Kidney capillary endothelial cell (primary cell): ENCODE measurements around the gene GGA3.
A peak's percentile ranks its signal among the peaks of the same experiment; 100 is the strongest.

ENCODE experiments used
- DNase-seq: peaks from one replicate; pipeline ENCODE4 v3.0.0-alpha.2; 2018; ENCODE audit warnings: low spot score

Gene GGA3

GRCh38 chr17:75245011-75245410 is 16.4 kb downstream of the GGA3 start:
- DNase-seq, result no peak

- no peak for DNase-seq
These were observed 17.1 kb downstream of the GGA3 start for GRCh38 chr17:75244133-75244866.

GRCh38 chr17:75242461-75243042 is 18.9 kb downstream of the GGA3 start:
- DNase-seq, result no peak

GRCh38 chr17:75241996-75242460 is 19.4 kb downstream of the GGA3 start:
- no peak for DNase-seq

GRCh38 chr17:75241502-75241901 is 19.9 kb downstream of the GGA3 start:
- DNase-seq, result no peak

- no peak for DNase-seq
These were observed 20.3 kb downstream of the GGA3 start for GRCh38 chr17:75241143-75241430.

- DNase-seq, result peak; percentile 36
These were observed 20.8 kb downstream of the GGA3 start for GRCh38 chr17:75240394-75241142.

- no peak for DNase-seq
These were observed 21.5 kb downstream of the GGA3 start for GRCh38 chr17:75239778-75240393.

- no peak for DNase-seq
These were observed 22.2 kb downstream of the GGA3 start for GRCh38 chr17:75239214-75239613.

- DNase-seq, result peak; percentile 62
These were observed 22.7 kb downstream of the GGA3 start for GRCh38 chr17:75238684-75239191.

GRCh38 chr17:75238020-75238580 is 23.3 kb downstream of the GGA3 start:
- no peak for DNase-seq

- no peak for DNase-seq
These were observed 24.0 kb downstream of the GGA3 start for GRCh38 chr17:75237100-75238014.

- DNase-seq, result no peak
These were observed 28.6 kb downstream of the GGA3 start for GRCh38 chr17:75232786-75233185.

- DNase-seq, result no peak
These were observed 29.5 kb downstream of the GGA3 start for GRCh38 chr17:75231741-75232464.

GRCh38 chr17:75231071-75231470 is 30.3 kb downstream of the GGA3 start:
- no peak for DNase-seq

GRCh38 chr17:75228847-75229246 is 32.6 kb downstream of the GGA3 start:
- DNase-seq, result no peak

GRCh38 chr17:75228305-75228704 is 33.1 kb downstream of the GGA3 start:
- no peak for DNase-seq

- no peak for DNase-seq
These were observed 33.7 kb downstream of the GGA3 start for GRCh38 chr17:75227729-75228128.

GRCh38 chr17:75225016-75225415 is 36.4 kb downstream of the GGA3 start:
- no peak for DNase-seq

GRCh38 chr17:75219815-75220214 is 41.6 kb downstream of the GGA3 start:
- no peak for DNase-seq

GRCh38 chr17:75218131-75218530 is 43.3 kb downstream of the GGA3 start:
- no peak for DNase-seq
